Type B pancreatic cell (in vitro differentiated cells): Measurements from ENCODE around the gene FZD1. TPM values are rescaled to one million over a fixed set of nuclear protein-coding genes. Genes with fewer than 3 reads are reported as not detected.
"Not testable (repeated sequence)": the region's sequence is repeated elsewhere in the genome, so short reads cannot be mapped to it uniquely, and the experiment has no call there.

Experiments
- DNase-seq: peaks from one replicate; pipeline ENCODE4 v3.0.0; 2021; ENCODE audit warnings: mixed read lengths; ENCODE audit not compliant: unreplicated experiment; ENCODE audit errors: extremely low spot score
- H3K27ac Mint-ChIP-seq: 2 replicates; pipeline ENCODE4 v1.8.0; 2021; ENCODE audit warnings: mild to moderate bottlenecking, mixed read lengths
- H3K27me3 Mint-ChIP-seq: 2 replicates; pipeline ENCODE4 v1.8.0; 2021; ENCODE audit warnings: mixed read lengths
- H3K36me3 Mint-ChIP-seq: 2 replicates; pipeline ENCODE4 v1.8.0; 2021; ENCODE audit warnings: mixed read lengths
- H3K4me1 Mint-ChIP-seq: one replicate; pipeline ENCODE4 v1.8.0; 2021; ENCODE audit warnings: mixed read lengths; ENCODE audit not compliant: unreplicated experiment
- H3K4me3 Mint-ChIP-seq: 2 replicates; pipeline ENCODE4 v1.8.0; 2021; ENCODE audit warnings: mild to moderate bottlenecking, mixed read lengths
- H3K9me3 Mint-ChIP-seq: 2 replicates; pipeline ENCODE4 v1.8.0; 2021; ENCODE audit warnings: mixed read lengths
- total RNA-seq: library from RNA; stranded (reverse); gene quantifications from 2 replicates; pipeline ENCODE4 v1.2.1, GENCODE V29; 2021; ENCODE audit warnings: low replicate concordance
- TF ChIP-seq, protein P1 (sequence below): fragments of 200-600 bp; sonication (generic); conservative IDR thresholded peaks from 2 replicates; pipeline ENCODE4 v1.5.0; 2021; ENCODE audit warnings: antibody characterized with exemption, mild to moderate bottlenecking

FZD1 gene
- total RNA-seq, 1 donor from 2014 or later: 23.8 TPM

DNA sequence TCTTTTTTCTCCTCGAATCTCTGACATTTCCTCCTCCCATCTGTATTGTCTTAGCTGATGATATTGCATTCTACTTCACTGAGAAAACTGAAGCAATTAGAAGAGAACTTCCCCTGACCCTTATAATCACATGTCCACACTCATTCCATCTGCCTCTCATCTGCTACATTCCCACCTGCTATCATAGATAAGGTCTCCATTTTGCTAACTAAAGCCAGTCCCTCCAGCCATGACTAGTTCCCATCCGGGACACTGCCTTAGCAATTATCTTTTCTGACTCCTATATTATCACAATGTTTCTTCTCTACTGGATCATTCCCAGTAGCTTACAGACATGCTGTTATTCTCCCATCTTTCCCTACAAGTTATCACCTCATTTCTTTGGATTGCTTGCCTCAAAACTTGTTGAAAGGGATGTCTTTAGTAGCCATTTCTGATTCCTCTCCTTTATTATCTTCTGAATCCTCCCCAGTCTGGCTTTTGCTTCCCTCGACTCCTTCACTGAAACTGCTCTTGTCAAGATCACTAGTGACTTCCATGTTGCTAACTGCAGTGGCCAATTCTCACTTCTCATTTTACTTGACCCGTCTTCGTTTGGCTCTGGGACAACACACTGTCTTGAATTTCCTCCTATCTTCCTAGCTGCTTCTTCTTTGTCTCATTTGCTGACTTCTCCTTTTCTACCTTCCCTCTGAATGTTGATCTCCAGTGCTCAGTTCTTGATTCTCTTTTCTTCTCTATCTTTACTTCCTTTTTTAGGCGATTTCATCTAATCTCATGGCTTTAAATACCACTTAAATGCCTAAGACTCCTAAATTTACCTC is 35.9 kb downstream of the FZD1 start:
- Mint-ChIP-seq H3K9me3 (no peaks in the 10 kb centered on the region), H3K36me3 (no peaks in the 10 kb centered on the region), H3K4me3 (no peak overlapping the region), H3K27me3 (no peaks in the 10 kb centered on the region), H3K27ac (no peak overlapping the region), H3K4me1 (no peaks in the 10 kb centered on the region)
- no peak for DNase-seq
- TF ChIP-seq, protein P1, sequence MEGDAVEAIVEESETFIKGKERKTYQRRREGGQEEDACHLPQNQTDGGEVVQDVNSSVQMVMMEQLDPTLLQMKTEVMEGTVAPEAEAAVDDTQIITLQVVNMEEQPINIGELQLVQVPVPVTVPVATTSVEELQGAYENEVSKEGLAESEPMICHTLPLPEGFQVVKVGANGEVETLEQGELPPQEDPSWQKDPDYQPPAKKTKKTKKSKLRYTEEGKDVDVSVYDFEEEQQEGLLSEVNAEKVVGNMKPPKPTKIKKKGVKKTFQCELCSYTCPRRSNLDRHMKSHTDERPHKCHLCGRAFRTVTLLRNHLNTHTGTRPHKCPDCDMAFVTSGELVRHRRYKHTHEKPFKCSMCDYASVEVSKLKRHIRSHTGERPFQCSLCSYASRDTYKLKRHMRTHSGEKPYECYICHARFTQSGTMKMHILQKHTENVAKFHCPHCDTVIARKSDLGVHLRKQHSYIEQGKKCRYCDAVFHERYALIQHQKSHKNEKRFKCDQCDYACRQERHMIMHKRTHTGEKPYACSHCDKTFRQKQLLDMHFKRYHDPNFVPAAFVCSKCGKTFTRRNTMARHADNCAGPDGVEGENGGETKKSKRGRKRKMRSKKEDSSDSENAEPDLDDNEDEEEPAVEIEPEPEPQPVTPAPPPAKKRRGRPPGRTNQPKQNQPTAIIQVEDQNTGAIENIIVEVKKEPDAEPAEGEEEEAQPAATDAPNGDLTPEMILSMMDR: no peak

DNA sequence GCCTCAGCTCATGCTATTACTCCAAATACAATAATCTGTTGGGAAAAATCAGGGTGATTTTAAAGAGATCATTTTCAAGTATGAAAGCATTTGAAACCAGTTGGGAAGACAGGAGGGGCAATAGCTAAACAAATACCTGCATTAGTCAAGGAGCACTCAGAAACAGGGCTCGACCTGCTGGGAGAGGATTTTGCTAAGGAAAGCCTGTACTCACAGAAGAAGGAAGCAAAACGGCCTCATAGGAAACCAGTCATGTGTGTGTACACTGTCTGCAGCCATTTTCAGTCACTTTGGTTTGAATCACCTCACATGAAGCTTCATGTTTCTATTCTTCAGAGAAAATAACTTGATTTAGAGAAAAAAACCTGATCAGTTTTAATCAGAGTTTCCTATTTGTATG is 38.6 kb downstream of the FZD1 start:
- no peaks in the 10 kb centered on the region for H3K36me3 Mint-ChIP-seq
- no peaks in the 10 kb centered on the region for H3K27me3 Mint-ChIP-seq
- no peaks in the 10 kb centered on the region for H3K4me1 Mint-ChIP-seq
- H3K9me3 Mint-ChIP-seq: no peaks in the 10 kb centered on the region
- TF ChIP-seq, protein P1: no peak
- H3K4me3 Mint-ChIP-seq: no peak overlapping the region
- DNase-seq: no peak
- no peak overlapping the region for H3K27ac Mint-ChIP-seq

GRCh38 chr7:91306266-91306665 is 42.0 kb downstream of the FZD1 start:
- TF ChIP-seq, protein P1: no peak
- no peaks in the 10 kb centered on the region for H3K4me1 Mint-ChIP-seq
- no peak for DNase-seq
- H3K36me3 Mint-ChIP-seq: no peaks in the 10 kb centered on the region
- no peaks in the 10 kb centered on the region for H3K27me3 Mint-ChIP-seq
- H3K9me3 Mint-ChIP-seq: no peaks in the 10 kb centered on the region
- H3K27ac Mint-ChIP-seq: no peak overlapping the region
- H3K4me3 Mint-ChIP-seq: no peak overlapping the region

- H3K9me3 Mint-ChIP-seq: no peaks in the 10 kb centered on the region
- H3K4me1 Mint-ChIP-seq: no peaks in the 10 kb centered on the region
- H3K27ac Mint-ChIP-seq: no peak overlapping the region
- H3K27me3 Mint-ChIP-seq: no peaks in the 10 kb centered on the region
- DNase-seq: no peak
- TF ChIP-seq, protein P1: no peak
- H3K4me3 Mint-ChIP-seq: no peak overlapping the region
- no peaks in the 10 kb centered on the region for H3K36me3 Mint-ChIP-seq
These were observed 43.2 kb downstream of the FZD1 start for GRCh38 chr7:91307467-91307866.

GRCh38 chr7:91308191-91308590 is 44.0 kb downstream of the FZD1 start:
- H3K4me3 Mint-ChIP-seq, H3K36me3 Mint-ChIP-seq: not testable (repeated sequence)

GRCh38 chr7:91310830-91311460 is 46.7 kb downstream of the FZD1 start:
- no peaks in the 10 kb centered on the region for H3K27me3 Mint-ChIP-seq
- no peaks in the 10 kb centered on the region for H3K9me3 Mint-ChIP-seq
- H3K4me3 Mint-ChIP-seq: no peak overlapping the region
- H3K36me3 Mint-ChIP-seq: no peaks in the 10 kb centered on the region
- no peak overlapping the region for H3K27ac Mint-ChIP-seq
- DNase-seq: no peak
- TF ChIP-seq, protein P1: no peak
- H3K4me1 Mint-ChIP-seq: no peaks in the 10 kb centered on the region

More at GRCh38 chr7:91308191-91308590, 44.0 kb downstream of the FZD1 start:
- H3K9me3 Mint-ChIP-seq, DNase-seq, H3K27me3 Mint-ChIP-seq, H3K27ac Mint-ChIP-seq, H3K4me1 Mint-ChIP-seq: not testable (repeated sequence)
